Mesodermal cell (in vitro differentiated cells): ENCODE results near the gene TSC22D3.
A peak's percentile ranks its signal among the peaks of the same experiment; 100 is the strongest.

ENCODE experiments used
- H3K27ac ChIP-seq: 2 replicates; pipeline ENCODE4 v1.7.0; 2013; ENCODE audit warnings: mild to moderate bottlenecking, low read depth, low read length, moderate library complexity; ENCODE audit not compliant: severe bottlenecking
- H3K36me3 ChIP-seq: 2 replicates; pipeline ENCODE4 v1.7.1; 2013; ENCODE audit warnings: mild to moderate bottlenecking, low read length, moderate library complexity; ENCODE audit not compliant: control insufficient read depth, insufficient read depth
- H3K4me1 ChIP-seq: one replicate; pipeline ENCODE4 v1.7.1; 2013; ENCODE audit warnings: mild to moderate bottlenecking, low read length; ENCODE audit not compliant: insufficient read depth, control insufficient read depth, poor library complexity, severe bottlenecking
- H3K4me3 ChIP-seq: 2 replicates; pipeline ENCODE4 v1.7.0; 2013; ENCODE audit warnings: low read length, control low read depth, mild to moderate bottlenecking; ENCODE audit not compliant: insufficient read depth, poor library complexity, severe bottlenecking; ENCODE audit errors: extremely low read depth
- H3K9me3 ChIP-seq: 2 replicates; pipeline ENCODE4 v1.7.1; 2013; ENCODE audit warnings: mild to moderate bottlenecking, low read length, moderate library complexity; ENCODE audit not compliant: control insufficient read depth
- WGBS, 2 experiments: methylation state at CpG; one replicate each; pipeline ENCODE4 v1.1.5; 2013; ENCODE audit warnings: missing lambda C conversion rate in 2 of 2; ENCODE audit not compliant: insufficient coverage in 2 of 2; 5-methylcytosine and 5-hydroxymethylcytosine counted together

TSC22D3 gene

GRCh38 chrX:107776649-107777535 is 1.3 kb upstream of the TSC22D3 start:
- Histone ChIP-seq H3K4me3 (peak overlapping the region; percentile 8), H3K9me3 (no peaks in the 10 kb centered on the region), H3K4me1 (peaks cover 4% of the 10 kb centered on the region), H3K36me3 (no peaks in the 10 kb centered on the region), H3K27ac (no peak overlapping the region)
- 5 to 13% methylated on average over 4 to 5 of the region's 20 CpGs for WGBS, 2 experiments

- 0 to 17% methylated on average over 3 to 16 of the region's 40 CpGs for WGBS, 2 experiments
- no peaks in the 10 kb centered on the region for H3K36me3 ChIP-seq
- H3K4me3 ChIP-seq: peak overlapping the region; percentile 36
- H3K9me3 ChIP-seq: no peaks in the 10 kb centered on the region
- peaks cover 4% of the 10 kb centered on the region for H3K4me1 ChIP-seq
- H3K27ac ChIP-seq: no peak overlapping the region
These were observed 420 bp downstream of the TSC22D3 start for GRCh38 chrX:107775000-107775733.

GRCh38 chrX:107773906-107774435 is 1.6 kb downstream of the TSC22D3 start:
- 63 to 83% methylated on average over 5 of the region's 9 CpGs for WGBS, 2 experiments
- H3K9me3 ChIP-seq: no peaks in the 10 kb centered on the region
- H3K4me1 ChIP-seq: peaks cover 4% of the 10 kb centered on the region
- no peaks in the 10 kb centered on the region for H3K36me3 ChIP-seq
- H3K4me3 ChIP-seq: no peak overlapping the region
- H3K27ac ChIP-seq: no peak overlapping the region

- WGBS, 2 experiments: 20% methylated on average over 1 of the region's 8 CpGs; no CpG with 5 or more reads in 1 of the 2 experiments
- no peaks in the 10 kb centered on the region for H3K36me3 ChIP-seq
- H3K4me3 ChIP-seq: no peak overlapping the region
- H3K27ac ChIP-seq: no peak overlapping the region
- H3K9me3 ChIP-seq: no peaks in the 10 kb centered on the region
- peaks cover 4% of the 10 kb centered on the region for H3K4me1 ChIP-seq
These were observed 2.4 kb downstream of the TSC22D3 start for GRCh38 chrX:107773206-107773605.

- WGBS, 2 experiments: 100% methylated on average over 1 of the region's 7 CpGs; no CpG with 5 or more reads in 1 of the 2 experiments
- Histone ChIP-seq H3K4me3 (no peak overlapping the region), H3K9me3 (no peaks in the 10 kb centered on the region), H3K36me3 (no peaks in the 10 kb centered on the region), H3K4me1 (no peaks in the 10 kb centered on the region), H3K27ac (no peak overlapping the region)
These were observed 5.8 kb downstream of the TSC22D3 start for GRCh38 chrX:107769581-107770317.

GRCh38 chrX:107768051-107768450 is 7.5 kb downstream of the TSC22D3 start:
- 80% methylated on average over 1 of the region's 3 CpGs; no CpG with 5 or more reads in 1 of the 2 experiments for WGBS, 2 experiments
- Histone ChIP-seq H3K4me1 (no peaks in the 10 kb centered on the region), H3K36me3 (no peaks in the 10 kb centered on the region), H3K9me3 (no peaks in the 10 kb centered on the region), H3K27ac (no peak overlapping the region), H3K4me3 (no peak overlapping the region)

- 77% methylated on average over 3 of the region's 8 CpGs; no CpG with 5 or more reads in 1 of the 2 experiments for WGBS, 2 experiments
- no peak overlapping the region for H3K4me3 ChIP-seq
- H3K9me3 ChIP-seq: no peaks in the 10 kb centered on the region
- no peaks in the 10 kb centered on the region for H3K4me1 ChIP-seq
- H3K27ac ChIP-seq: no peak overlapping the region
- H3K36me3 ChIP-seq: no peaks in the 10 kb centered on the region
These were observed 9.0 kb downstream of the TSC22D3 start for GRCh38 chrX:107766470-107767150.

GRCh38 chrX:107764845-107765608 is 10.6 kb downstream of the TSC22D3 start:
- no peak overlapping the region for H3K4me3 ChIP-seq
- no peak overlapping the region for H3K27ac ChIP-seq
- H3K36me3 ChIP-seq: no peaks in the 10 kb centered on the region
- H3K4me1 ChIP-seq: no peaks in the 10 kb centered on the region
- 85% methylated on average over 4 of the region's 11 CpGs; no CpG with 5 or more reads in 1 of the 2 experiments for WGBS, 2 experiments
- H3K9me3 ChIP-seq: no peaks in the 10 kb centered on the region

GRCh38 chrX:107763647-107764046 is 11.9 kb downstream of the TSC22D3 start:
- H3K9me3 ChIP-seq: no peaks in the 10 kb centered on the region
- H3K4me3 ChIP-seq: no peak overlapping the region
- no peaks in the 10 kb centered on the region for H3K4me1 ChIP-seq
- WGBS, 2 experiments: 100% methylated on average over 1 of the region's 1 CpG; no CpG with 5 or more reads in 1 of the 2 experiments
- no peak overlapping the region for H3K27ac ChIP-seq
- H3K36me3 ChIP-seq: no peaks in the 10 kb centered on the region
